Frontal cortex (tissue), 4 donors: Measurements from ENCODE around the gene CLDN5. TPM values are rescaled to one million over a fixed set of nuclear protein-coding genes. Genes with fewer than 3 reads are reported as not detected.

Source experiments
- DNase-seq, 2 donors: peaks; one replicate each; pipeline ENCODE4 v3.0.0; 2012; ENCODE audit warnings: low spot score in 2 of 2
- FAIRE-seq: peaks from 2 replicates; lab custom pipeline; 2012; peaks lifted over from hg19 to GRCh38; lab: Jason Lieb, UNC
- total RNA-seq: library from RNA; depleted of rRNA; stranded (reverse); fragments of >200 nt; gene quantifications from one replicate; pipeline ENCODE4 v1.2.3, GENCODE V29; 2014
- donor health status: control.
- donor health status: control.
- donor health status: control.

The CLDN5 gene
- total RNA-seq, 1 donor from 2014 or later, result 84.8 TPM

- no peak for FAIRE-seq
- no peak for DNase-seq
Observed at GRCh38 chr22:19490628-19491230, 33.5 kb downstream of the CLDN5 start.

- DNase-seq (no peak), FAIRE-seq (no peak)
Observed at GRCh38 chr22:19488884-19489843, 35.0 kb downstream of the CLDN5 start.

- no peak for FAIRE-seq
Observed at GRCh38 chr22:19488285-19488684, 35.9 kb downstream of the CLDN5 start.

GRCh38 chr22:19483481-19484244 lies 40.5 kb downstream of the CLDN5 start:
- no peak for FAIRE-seq
- no peak for DNase-seq

More at GRCh38 chr22:19488285-19488684, 35.9 kb downstream of the CLDN5 start:
- no peak for DNase-seq

- DNase-seq (no peak), FAIRE-seq (no peak)
Observed at GRCh38 chr22:19482297-19482696, 41.9 kb downstream of the CLDN5 start.

GRCh38 chr22:19480789-19481188 lies 43.4 kb downstream of the CLDN5 start:
- no peak for DNase-seq
- FAIRE-seq, result no peak

GRCh38 chr22:19480173-19480568 lies 44.0 kb downstream of the CLDN5 start:
- FAIRE-seq, result no peak

GRCh38 chr22:19479355-19480172 lies 44.6 kb downstream of the CLDN5 start, which contains the start of gene CDC45:
Gene CDC45 (plus strand): TSS chr22:19479920. CDS start chr22:19479969, 49 bp downstream.
- FAIRE-seq (peak; percentile 95), DNase-seq (peak; percentile 95 to 96)

More at GRCh38 chr22:19480173-19480568, 44.0 kb downstream of the CLDN5 start:
- no peak for DNase-seq

GRCh38 chr22:19478901-19479354 lies 45.3 kb downstream of the CLDN5 start, which contains the start of gene UFD1:
Gene UFD1 (minus strand): TSS chr22:19479193. CDS start chr22:19479085, 108 bp downstream.
- FAIRE-seq (no peak), DNase-seq (peak; percentile 80 to 83)

- FAIRE-seq, result no peak
- DNase-seq, result no peak
Observed at GRCh38 chr22:19478045-19478900, 45.9 kb downstream of the CLDN5 start.

GRCh38 chr22:19477321-19478044 lies 46.7 kb downstream of the CLDN5 start:
- FAIRE-seq (no peak), DNase-seq (no peak)

GRCh38 chr22:19476023-19476422 lies 48.2 kb downstream of the CLDN5 start:
- DNase-seq (no peak), FAIRE-seq (no peak)

- FAIRE-seq (no peak), DNase-seq (no peak)
Observed at GRCh38 chr22:19473578-19473977, 50.6 kb downstream of the CLDN5 start.

Other genes starting within 250 kb of the CLDN5 start
- gene CLTCL1, start 232.7 kb downstream of the CLDN5 start, total RNA-seq, result 9.8 TPM
- gene HIRA, start 92.7 kb downstream of the CLDN5 start, total RNA-seq, result 21.6 TPM
- 18.8 TPM for gene MRPL40, start 91.9 kb downstream of the CLDN5 start, total RNA-seq
- gene C22orf39, start 76.7 kb downstream of the CLDN5 start, total RNA-seq, result 38.3 TPM
- gene UFD1, start 45.2 kb downstream of the CLDN5 start, total RNA-seq, result 32.2 TPM
- gene CDC45, start 44.5 kb downstream of the CLDN5 start, total RNA-seq, result 0.82 TPM
- gene SEPTIN5, start 190.1 kb upstream of the CLDN5 start, total RNA-seq, result 132 TPM
- 24.1 TPM for gene GP1BB, start 199.1 kb upstream of the CLDN5 start, total RNA-seq
- gene TBX1, start 236.4 kb upstream of the CLDN5 start, total RNA-seq, result not detected